ENCODE measurements around the gene TNNI3K.

Gene TNNI3K

DNA sequence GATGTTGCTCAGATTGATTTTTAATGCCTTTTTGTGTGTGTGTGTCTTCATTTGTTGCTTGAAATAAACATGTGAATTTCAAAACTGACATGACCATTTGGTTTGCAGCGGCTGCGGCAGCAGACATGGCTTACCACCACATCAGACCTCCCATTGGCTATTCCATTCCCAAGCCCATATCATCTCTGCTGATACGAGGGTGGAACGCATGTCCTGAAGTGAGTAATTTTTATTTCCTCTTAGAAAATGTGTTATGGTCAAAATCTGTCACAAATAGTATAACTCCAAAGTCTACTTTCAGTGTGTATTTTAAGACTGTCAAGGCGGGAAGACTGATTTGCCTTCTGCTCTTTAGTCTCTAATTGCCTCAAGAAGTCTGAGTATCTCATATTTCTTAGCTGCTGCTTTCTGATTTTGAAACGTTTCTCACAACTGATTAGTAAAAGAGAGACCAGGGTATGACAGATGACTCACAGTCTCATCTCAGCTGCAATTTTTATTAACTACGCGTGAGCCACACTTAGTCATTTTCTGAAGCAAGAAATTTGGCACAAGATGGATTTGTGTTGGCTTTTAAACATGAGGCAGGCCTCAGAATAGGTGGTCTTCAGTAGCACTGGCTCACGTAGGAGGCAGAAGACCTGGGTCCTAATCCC, 228.3 kb downstream of the TNNI3K start:
- no peak for TF ChIP-seq GATA3 (IDR thresholded peaks at IDR 0.05; ENCODE audit: low read depth, low read length)
- TF ChIP-seq GATA2 (IDR thresholded peaks at IDR 0.05; ENCODE audit: low read depth, low read length): no peak

DNA sequence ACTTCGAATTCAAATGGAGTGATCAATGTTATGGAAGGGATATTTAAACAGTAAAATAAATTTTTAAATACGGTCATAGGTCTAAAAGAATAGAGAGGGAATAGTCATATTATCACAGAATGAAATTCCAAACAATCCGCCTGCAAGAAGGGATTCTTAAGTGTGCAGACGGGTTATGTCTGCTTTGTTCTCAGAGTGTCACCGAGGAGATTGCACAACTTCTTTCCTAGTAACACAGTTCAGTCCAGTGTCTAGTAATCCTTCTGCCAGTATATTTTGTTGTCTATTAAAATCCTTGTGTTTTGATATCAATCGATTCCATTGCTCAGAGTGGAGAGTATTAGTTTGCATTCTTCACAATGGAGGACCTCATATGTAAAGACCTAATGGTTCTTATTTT, 228.8 kb downstream of the TNNI3K start:
- TF ChIP-seq GATA3 (IDR thresholded peaks at IDR 0.05; ENCODE audit: low read depth, low read length) (no peak), GATA2 (IDR thresholded peaks at IDR 0.05; ENCODE audit: low read depth, low read length) (no peak)

DNA sequence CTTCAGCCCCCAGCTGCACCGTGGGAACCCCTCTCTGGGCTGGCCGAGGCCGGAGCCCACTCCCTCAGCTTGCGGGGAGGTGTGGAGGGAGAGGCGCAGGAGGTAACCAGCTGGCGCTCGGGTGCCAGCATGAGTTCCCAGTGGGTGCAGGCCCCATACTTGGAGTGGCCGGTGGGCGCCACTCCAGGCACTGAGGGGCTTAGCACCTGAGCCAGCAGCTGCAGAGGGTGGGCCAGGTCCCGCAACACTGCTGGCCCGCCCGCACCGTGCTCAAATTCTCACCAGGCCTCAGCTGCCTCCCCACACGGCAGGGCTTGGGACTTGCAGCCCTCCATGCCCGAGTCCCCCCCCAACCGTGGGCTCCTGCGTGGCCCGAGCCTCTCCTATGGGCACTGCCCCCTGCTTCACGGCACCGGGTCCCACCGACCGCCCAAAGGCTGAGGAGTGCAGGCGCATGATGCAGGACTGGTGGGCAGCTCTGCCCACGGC, 230.1 kb downstream of the TNNI3K start:
- no peak for TF ChIP-seq GATA3 (IDR thresholded peaks at IDR 0.05; ENCODE audit: low read depth, low read length)
- TF ChIP-seq GATA2 (IDR thresholded peaks at IDR 0.05; ENCODE audit: low read depth, low read length): no peak

DNA sequence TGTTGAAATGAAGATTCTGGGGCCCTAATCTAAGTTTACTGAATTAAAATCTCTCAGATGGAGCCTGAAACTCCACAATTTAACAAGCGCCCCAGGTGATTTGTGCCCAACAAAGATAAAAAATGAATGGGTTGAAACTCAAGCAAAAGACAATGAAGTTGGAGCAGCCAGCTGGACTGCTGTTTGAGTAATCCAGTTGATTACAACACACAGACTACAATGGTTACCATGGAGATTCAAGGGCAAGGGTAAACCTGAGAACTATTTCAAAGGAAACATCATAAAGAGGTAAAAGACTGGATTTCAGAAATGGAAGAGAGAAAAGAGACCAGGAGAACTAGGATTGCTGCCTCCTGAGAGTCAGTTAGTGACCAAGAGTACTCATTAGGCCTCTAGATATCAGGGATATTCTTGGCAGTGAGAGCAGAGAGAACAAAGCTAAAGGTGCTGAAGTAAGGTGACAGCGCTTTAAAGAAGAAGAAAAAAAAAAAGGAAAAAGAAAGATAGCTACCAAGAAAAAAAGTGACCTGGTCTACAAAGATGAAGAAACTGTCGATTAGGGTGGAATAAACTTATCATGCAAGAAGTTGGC, 232.7 kb downstream of the TNNI3K start:
- TF ChIP-seq GATA3 (IDR thresholded peaks at IDR 0.05; ENCODE audit: low read depth, low read length) (no peak), GATA2 (IDR thresholded peaks at IDR 0.05; ENCODE audit: low read depth, low read length) (no peak)

DNA sequence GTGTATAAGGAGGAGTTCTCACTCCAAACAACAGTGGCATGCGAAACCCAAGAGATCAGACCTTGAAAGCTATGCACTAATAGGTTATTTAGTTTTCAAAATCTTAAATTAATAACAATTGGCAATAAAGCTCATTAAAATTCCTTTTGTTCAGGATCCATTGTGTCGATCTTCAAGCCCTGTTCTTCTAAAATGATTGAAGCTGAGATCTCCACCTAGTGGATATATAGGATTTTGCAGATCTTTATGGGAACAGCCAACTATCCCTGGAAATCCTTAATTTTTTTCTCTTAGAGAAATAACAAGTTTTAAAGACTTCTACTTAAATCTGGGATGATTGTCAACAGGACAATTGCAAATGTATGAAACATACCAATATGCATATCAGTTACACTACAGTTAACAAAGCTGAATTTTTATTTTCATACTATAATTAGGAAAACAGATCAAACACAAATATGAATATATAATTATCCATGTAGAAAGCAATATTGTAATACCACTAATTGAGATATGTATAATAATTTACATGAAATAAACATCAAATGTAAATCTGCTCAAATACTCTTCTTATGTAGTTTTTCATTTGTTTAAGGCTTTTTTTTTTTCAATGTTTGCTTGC, 233.9 kb downstream of the TNNI3K start:
- TF ChIP-seq GATA2 (IDR thresholded peaks at IDR 0.05; ENCODE audit: low read depth, low read length): no peak
- no peak for TF ChIP-seq GATA3 (IDR thresholded peaks at IDR 0.05; ENCODE audit: low read depth, low read length)

DNA sequence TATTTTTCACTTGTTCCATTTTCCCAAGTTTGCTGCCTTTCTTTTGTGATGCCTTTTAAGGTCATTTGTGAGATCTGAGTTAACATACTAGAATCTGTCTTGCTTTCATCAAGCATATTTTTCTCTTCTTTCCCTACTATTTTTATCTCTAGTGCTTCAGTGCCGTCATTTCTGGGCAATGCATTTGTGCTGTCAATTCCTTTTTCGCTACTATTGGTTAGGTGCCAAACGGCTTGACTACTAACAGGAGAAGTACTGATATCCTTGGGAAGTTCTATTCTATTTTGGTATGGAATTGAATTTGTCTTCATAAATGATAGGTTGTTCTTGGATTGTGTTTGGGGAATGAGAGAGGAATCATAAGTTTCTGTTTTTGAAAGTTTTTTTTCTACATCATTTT, 235.1 kb downstream of the TNNI3K start:
- TF ChIP-seq GATA2 (IDR thresholded peaks at IDR 0.05; ENCODE audit: low read depth, low read length): no peak
- no peak for TF ChIP-seq GATA3 (IDR thresholded peaks at IDR 0.05; ENCODE audit: low read depth, low read length)

DNA sequence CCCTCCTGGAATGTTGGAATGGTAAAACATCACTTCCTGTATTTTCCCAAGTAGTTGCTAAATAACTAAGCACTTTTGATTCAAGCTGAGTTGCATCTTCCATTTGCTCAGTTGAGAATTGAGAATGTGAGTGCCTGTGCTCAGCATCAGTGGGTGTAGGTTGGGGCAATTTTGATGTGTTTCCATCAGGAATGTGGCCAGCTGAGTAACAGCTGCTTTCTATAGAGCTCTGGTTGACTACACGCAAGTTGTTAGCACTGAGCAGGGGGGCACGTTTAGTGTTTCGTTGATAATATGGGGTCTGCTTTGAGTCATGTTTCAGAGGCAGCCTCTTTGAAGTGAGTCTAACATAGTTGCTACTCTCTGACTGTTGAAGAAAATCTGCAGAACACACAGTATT, 235.7 kb downstream of the TNNI3K start:
- TF ChIP-seq GATA3 (IDR thresholded peaks at IDR 0.05; ENCODE audit: low read depth, low read length) (no peak), GATA2 (IDR thresholded peaks at IDR 0.05; ENCODE audit: low read depth, low read length) (no peak)

DNA sequence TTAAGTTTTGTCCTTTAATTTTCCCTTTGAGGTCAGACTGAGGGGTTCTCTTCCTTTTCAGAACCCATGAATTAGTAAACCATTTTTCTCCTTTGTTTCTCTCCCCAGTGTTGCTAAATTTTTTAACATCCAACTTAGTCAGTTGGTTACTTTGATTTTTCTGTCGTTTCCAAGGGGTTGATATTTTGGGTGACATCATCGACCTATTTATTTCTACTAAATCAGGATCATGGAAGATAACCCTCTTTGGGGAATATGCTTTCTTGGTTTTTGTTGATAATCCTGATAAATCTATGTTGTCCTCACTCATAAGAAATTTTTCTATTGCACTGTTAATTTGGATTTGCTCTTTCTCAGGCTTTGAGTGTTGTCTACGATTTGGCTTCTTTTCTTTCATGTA, 236.3 kb downstream of the TNNI3K start:
- TF ChIP-seq GATA2 (IDR thresholded peaks at IDR 0.05; ENCODE audit: low read depth, low read length) (no peak), GATA3 (IDR thresholded peaks at IDR 0.05; ENCODE audit: low read depth, low read length) (no peak)

DNA sequence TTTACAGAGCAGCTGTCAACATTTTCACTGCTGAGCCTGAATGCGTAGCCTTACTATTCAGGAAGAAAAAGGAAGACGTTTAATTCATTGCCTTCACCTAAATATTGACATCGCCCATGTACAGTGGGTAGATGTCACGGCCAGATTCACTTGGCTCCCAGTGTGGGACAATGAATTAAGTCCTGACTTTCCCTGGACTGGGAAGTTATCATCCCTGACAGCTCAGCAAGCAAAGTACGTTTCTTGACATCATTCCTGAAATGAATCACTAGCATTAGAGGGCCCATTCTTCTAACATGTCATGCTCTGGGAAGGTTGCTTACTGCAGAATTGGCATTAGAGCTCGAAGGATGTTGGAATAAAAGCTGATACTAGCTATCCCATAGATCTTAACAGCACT, 239.4 kb downstream of the TNNI3K start:
- TF ChIP-seq GATA2 (IDR thresholded peaks at IDR 0.05; ENCODE audit: low read depth, low read length): no peak
- TF ChIP-seq GATA3 (IDR thresholded peaks at IDR 0.05; ENCODE audit: low read depth, low read length): no peak

DNA sequence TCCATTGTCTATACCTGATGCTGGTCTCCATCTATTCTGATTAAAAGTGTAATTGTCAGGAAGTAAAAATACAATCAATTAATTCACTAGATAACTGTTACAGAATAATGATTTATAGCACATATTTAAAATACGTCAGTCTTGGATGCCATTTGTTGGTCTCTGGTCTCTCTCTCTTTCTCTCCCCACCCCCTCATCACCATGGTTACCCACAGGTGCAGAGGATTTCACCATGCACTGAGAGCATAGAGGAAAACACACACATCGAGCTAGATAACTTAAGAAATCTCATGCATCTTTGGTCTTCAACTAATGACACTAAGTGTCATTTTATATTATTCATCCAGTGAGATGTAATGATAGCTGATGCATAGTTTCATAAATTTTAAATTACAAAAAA, 243.8 kb downstream of the TNNI3K start:
- TF ChIP-seq GATA3 (IDR thresholded peaks at IDR 0.05; ENCODE audit: low read depth, low read length): no peak

DNA sequence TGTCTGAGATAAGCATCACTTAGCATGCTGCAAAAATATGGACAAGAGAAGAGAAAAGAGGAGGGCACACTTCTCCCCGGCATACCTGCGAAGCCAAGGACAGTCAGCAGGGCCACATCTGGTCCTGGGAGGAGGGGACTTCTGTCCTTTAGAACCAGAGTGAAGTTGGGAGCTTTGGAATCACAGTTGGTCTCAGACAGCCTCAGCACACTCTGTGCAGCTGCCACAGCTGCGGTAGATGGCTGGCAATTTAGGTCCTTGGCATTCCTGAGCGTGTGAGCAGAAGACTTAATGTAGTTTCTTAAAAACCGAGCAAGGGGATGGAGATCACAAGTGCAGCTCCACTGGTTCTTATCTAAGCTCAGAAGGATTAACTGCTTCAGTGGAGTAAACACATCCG, 244.9 kb downstream of the TNNI3K start:
- TF ChIP-seq GATA2 (IDR thresholded peaks at IDR 0.05; ENCODE audit: low read depth, low read length): no peak
- no peak for TF ChIP-seq GATA3 (IDR thresholded peaks at IDR 0.05; ENCODE audit: low read depth, low read length)

DNA sequence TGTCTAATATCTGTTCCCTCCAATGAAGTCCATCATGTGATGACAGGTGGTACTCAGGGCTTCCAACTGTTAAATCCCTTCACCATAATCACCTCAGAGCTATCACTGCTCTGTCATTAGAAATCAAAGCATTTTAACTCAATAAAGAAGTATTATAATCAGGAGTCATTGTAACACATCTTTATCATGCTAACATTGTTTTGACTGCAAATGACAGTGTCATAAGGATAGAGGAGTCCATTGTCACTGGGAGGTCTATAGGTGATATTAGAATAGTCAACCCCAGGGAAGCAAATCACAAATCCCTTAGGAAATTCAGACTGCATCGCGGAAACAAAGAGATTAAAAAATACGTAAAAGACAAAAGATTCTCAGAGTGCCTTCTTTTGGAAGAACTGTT, 246.4 kb downstream of the TNNI3K start:
- TF ChIP-seq GATA2 (IDR thresholded peaks at IDR 0.05; ENCODE audit: low read depth, low read length): no peak
- TF ChIP-seq GATA3 (IDR thresholded peaks at IDR 0.05; ENCODE audit: low read depth, low read length): no peak

DNA sequence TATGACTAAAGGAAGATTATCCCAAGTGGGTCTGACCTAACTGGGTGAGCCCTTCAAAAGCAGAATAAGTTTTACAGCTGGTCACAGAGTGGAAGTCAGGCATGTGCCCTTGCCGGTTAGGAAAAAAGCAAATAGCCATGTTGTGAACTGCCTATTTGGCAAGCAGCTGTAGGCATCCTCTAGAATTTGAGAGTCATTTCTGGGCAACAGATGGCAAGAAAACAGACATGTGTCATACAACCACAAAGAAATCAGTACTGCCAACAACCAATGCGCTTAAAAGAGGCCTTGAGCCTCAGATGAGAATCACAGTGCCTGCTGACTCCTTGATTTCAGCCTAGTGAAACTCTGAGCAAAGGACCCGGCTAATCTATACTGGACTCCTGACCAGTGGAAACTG, 250.4 kb downstream of the TNNI3K start:
- TF ChIP-seq GATA3 (IDR thresholded peaks at IDR 0.05; ENCODE audit: low read depth, low read length) (no peak), GATA2 (IDR thresholded peaks at IDR 0.05; ENCODE audit: low read depth, low read length) (no peak)

DNA sequence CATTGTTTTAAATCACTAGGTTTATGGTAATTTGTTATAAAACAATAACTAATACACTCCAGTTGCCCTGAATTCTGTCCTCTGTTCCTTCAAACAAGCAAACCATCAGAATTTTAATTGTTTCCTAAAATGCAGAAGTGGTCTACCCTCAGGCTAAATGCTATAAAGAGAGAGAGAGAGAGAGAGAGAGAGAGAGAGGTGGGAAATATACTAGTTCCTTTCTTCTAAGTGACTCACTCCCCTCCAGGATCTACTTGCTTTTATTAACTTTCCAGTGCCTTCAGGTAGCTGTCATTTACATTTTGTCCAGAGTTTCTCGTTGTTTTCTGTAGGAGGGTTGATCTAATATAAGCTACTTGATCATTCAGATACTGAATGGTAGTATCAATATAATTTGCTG, 250.8 kb downstream of the TNNI3K start:
- no peak for TF ChIP-seq GATA3 (IDR thresholded peaks at IDR 0.05; ENCODE audit: low read depth, low read length)
- TF ChIP-seq GATA2 (IDR thresholded peaks at IDR 0.05; ENCODE audit: low read depth, low read length): no peak

DNA sequence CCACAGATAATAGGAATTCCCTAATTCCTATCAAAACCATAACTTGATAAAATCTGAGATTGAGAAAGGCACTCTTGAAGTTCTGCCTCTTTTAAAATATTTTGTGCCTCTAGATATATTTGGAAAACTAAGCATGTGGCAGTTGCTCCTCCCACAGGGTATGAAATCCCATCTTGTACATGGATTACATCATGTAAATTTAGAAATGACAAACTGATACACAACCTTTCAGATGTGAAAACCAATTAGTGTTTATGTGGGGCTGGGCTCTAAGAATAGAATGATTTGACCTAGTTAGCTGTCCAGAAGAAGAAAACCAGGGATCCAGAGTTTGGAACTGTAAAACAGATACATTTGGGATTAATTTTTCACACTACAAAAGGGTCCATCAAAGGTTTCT, 261.5 kb downstream of the TNNI3K start:
- TF ChIP-seq GATA3 (IDR thresholded peaks at IDR 0.05; ENCODE audit: low read depth, low read length): no peak
- TF ChIP-seq GATA2 (IDR thresholded peaks at IDR 0.05; ENCODE audit: low read depth, low read length): no peak

Data from SH-SY5Y (cell line).